Kidney (tissue), 14 donors: ENCODE measurements around the gene BRINP2. TPM values are rescaled to one million over a fixed set of nuclear protein-coding genes. Genes with fewer than 3 reads are reported as not detected.

Source experiments
- DNase-seq, 5 donors: peaks; one replicate each; pipeline ENCODE4 v3.0.0-alpha.2; 2013 to 2020
- FAIRE-seq: peaks from 2 replicates; lab custom pipeline; 2012; peaks lifted over from hg19 to GRCh38; lab: Jason Lieb, UNC
- H3K27ac ChIP-seq, 2 donors: one replicate each; pipeline ENCODE4 v1.7.0; 2013; ENCODE audit warnings: low read depth in 2 of 2, low read length in 2 of 2, inconsistent platforms in 1 of 2
- H3K27me3 ChIP-seq: one replicate; pipeline ENCODE4 v1.7.1; 2013; ENCODE audit warnings: low read length, inconsistent platforms; ENCODE audit not compliant: control insufficient read depth, insufficient read depth
- H3K36me3 ChIP-seq, 3 donors: one replicate each; pipeline versions ENCODE4 v1.7.0 to v1.7.1; 2013; ENCODE audit warnings: low read length in 3 of 3, control low read depth in 1 of 3, inconsistent platforms in 1 of 3; ENCODE audit not compliant: insufficient read depth in 3 of 3, control insufficient read depth in 2 of 3
- H3K4me1 ChIP-seq, 3 donors: one replicate each; pipeline versions ENCODE4 v1.7.0 to v1.7.1; 2013; ENCODE audit warnings: low read length in 3 of 3, inconsistent platforms in 1 of 3, low read depth in 1 of 3; ENCODE audit not compliant: control insufficient read depth in 2 of 3, insufficient read depth in 2 of 3
- H3K4me3 ChIP-seq, 3 donors: one replicate each; pipeline versions ENCODE4 v1.7.0 to v1.8.1; 2013; ENCODE audit warnings: low read length in 3 of 3, control low read depth in 1 of 3, inconsistent platforms in 1 of 3
- H3K9ac ChIP-seq, 3 donors: one replicate each; pipeline versions ENCODE4 v1.7.0 to v1.7.1; 2013; ENCODE audit warnings: low read length in 3 of 3, control low read depth in 1 of 3, inconsistent platforms in 1 of 3
- H3K9me3 ChIP-seq, 3 donors: one replicate each; pipeline versions ENCODE4 v1.7.0 to v1.7.1; 2013; ENCODE audit warnings: low read length in 3 of 3, control low read depth in 1 of 3, inconsistent platforms in 1 of 3; ENCODE audit not compliant: control insufficient read depth in 2 of 3, insufficient read depth in 1 of 3
- CTCF ChIP-seq: IDR thresholded peaks from 3 replicates; pipeline ENCODE4 v1.5.1; 2012; ENCODE audit warnings: mild to moderate bottlenecking, moderate library complexity, borderline replicate concordance; ENCODE audit not compliant: insufficient read depth; ENCODE audit errors: extremely low read depth
- intact Hi-C: fragments of 100-400 bp; cut with DNase I; formaldehyde crosslinking; loops from one replicate; pipeline ENCODE4 v1.11.1; 2022
- polyA plus RNA-seq: library from polyadenylated mRNA; stranded (reverse); fragments of 350-450 nt; fragmentation: Illumina TruSeq; extraction: RNeasy Lipid Tissue Mini Kit (QIAGEN cat#74804); gene quantifications from one replicate; pipeline ENCODE4 v1.2.3, GENCODE V29; 2014; ENCODE audit warnings: low read depth, low replicate concordance; ENCODE audit not compliant: insufficient read depth
- total RNA-seq: library from RNA; stranded (reverse); fragmentation: NEBNext Ultra II Directional; extraction: Animal tissue kit (Norgen Biotek cat#: 25700); gene quantifications from one replicate; pipeline ENCODE4 v1.2.1, GENCODE V29; 2021
- donor health status: control.
- donor health status: control.
- donor health status: control.
- donor health status: control.
- donor health status: control.
- donor health status: DM: yes; HTN: yes; CAD: no.
- donor health status: Normal renal cell carcinoma (clear cell type).

BRINP2 gene
- total and polyA plus RNA-seq, 2 donors from 2014 or later = not detected

GRCh38 chr1:177132141-177132540 is 38.6 kb upstream of the BRINP2 start:
- intact Hi-C loops = no loop called here
- DNase-seq = no peak
- H3K9ac ChIP-seq = no peak overlapping the region
- no peak for FAIRE-seq
- no peak overlapping the region for H3K4me3 ChIP-seq
- TF ChIP-seq CTCF = no peak
- no peaks in the 10 kb centered on the region for H3K27me3 ChIP-seq
- no peaks in the 10 kb centered on the region for H3K9me3 ChIP-seq
- H3K4me1 ChIP-seq = no peaks in the 10 kb centered on the region
- H3K36me3 ChIP-seq = no peaks in the 10 kb centered on the region
- H3K27ac ChIP-seq = no peak overlapping the region

- intact Hi-C loops = no loop called here
- no peak for TF ChIP-seq CTCF
- FAIRE-seq (no peak), DNase-seq (no peak)
- Histone ChIP-seq H3K9me3 (no peaks in the 10 kb centered on the region), H3K9ac (no peak overlapping the region), H3K27me3 (no peaks in the 10 kb centered on the region), H3K27ac (no peak overlapping the region), H3K36me3 (no peaks in the 10 kb centered on the region), H3K4me3 (no peak overlapping the region), H3K4me1 (no peaks in the 10 kb centered on the region)
Observed at GRCh38 chr1:177133977-177134538, 36.7 kb upstream of the BRINP2 start.

DNA sequence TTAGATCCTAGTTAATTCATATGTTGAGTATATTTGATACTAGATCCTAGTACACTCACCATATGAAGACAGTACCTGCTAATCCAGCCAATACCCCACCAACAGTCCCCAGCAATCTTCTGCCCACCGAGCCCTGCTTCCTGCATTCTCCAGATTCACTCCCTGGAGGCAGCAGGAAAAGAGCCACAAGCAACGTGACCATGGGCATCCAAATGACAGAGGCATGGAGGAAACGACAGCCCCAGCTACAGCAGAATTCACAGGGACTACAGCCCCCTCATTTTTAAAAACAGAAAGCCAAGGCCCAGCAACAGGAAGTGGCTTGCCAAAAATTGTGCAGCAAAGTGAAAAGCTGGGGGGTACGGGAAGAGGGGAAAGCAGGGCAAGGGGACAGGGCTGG is 35.5 kb upstream of the BRINP2 start:
- H3K4me3 ChIP-seq = no peak overlapping the region

More for the DNA sequence above, 35.5 kb upstream of the BRINP2 start:
- Histone ChIP-seq H3K27ac (no peak overlapping the region), H3K9me3 (no peaks in the 10 kb centered on the region), H3K4me1 (no peaks in the 10 kb centered on the region), H3K36me3 (no peaks in the 10 kb centered on the region), H3K9ac (no peak overlapping the region), H3K27me3 (no peaks in the 10 kb centered on the region)
- FAIRE-seq (no peak), DNase-seq (no peak)
- intact Hi-C loops = no loop called here
- no peak for TF ChIP-seq CTCF
